ENCODE results near the gene ABCB8. TPM values are rescaled to one million over a fixed set of nuclear protein-coding genes. Genes with fewer than 3 reads are reported as not detected.

The ABCB8 gene
- total RNA-seq, 1 donor from 2014 or later, result 7.9 TPM

- TF ChIP-seq EZH2phosphoT487 (IDR thresholded peaks at IDR 0.05), result no peak
- TF ChIP-seq EZH2 (IDR thresholded peaks at IDR 0.05), result no peak
- TF ChIP-seq, protein P1, sequence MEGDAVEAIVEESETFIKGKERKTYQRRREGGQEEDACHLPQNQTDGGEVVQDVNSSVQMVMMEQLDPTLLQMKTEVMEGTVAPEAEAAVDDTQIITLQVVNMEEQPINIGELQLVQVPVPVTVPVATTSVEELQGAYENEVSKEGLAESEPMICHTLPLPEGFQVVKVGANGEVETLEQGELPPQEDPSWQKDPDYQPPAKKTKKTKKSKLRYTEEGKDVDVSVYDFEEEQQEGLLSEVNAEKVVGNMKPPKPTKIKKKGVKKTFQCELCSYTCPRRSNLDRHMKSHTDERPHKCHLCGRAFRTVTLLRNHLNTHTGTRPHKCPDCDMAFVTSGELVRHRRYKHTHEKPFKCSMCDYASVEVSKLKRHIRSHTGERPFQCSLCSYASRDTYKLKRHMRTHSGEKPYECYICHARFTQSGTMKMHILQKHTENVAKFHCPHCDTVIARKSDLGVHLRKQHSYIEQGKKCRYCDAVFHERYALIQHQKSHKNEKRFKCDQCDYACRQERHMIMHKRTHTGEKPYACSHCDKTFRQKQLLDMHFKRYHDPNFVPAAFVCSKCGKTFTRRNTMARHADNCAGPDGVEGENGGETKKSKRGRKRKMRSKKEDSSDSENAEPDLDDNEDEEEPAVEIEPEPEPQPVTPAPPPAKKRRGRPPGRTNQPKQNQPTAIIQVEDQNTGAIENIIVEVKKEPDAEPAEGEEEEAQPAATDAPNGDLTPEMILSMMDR (IDR thresholded peaks at IDR 0.05), result no peak
- H3K4me3 Mint-ChIP-seq, result peak overlapping the region; percentile 41
- peaks cover 9% of the 10 kb centered on the region for H3K9me3 Mint-ChIP-seq
- Histone ChIP-seq H2AFZ (replicated peaks) (no peak overlapping the region), H3K36me3 (no peaks in the 10 kb centered on the region), H3K4me3 (no peak overlapping the region), H4K20me1 (ENCODE audit: low read depth) (peaks cover under 1% of the 10 kb centered on the region), H3K4me1 (peaks cover 21% of the 10 kb centered on the region), H3K9ac (no peak overlapping the region), H3K9me3 (ENCODE audit: low read depth) (no peaks in the 10 kb centered on the region), H3K27me3 (peaks cover 8% of the 10 kb centered on the region), H3K27ac (no peak overlapping the region), H3F3A (ENCODE audit: low read depth) (peaks cover 13% of the 10 kb centered on the region), H3K79me2 (ENCODE audit: low read depth) (no peaks in the 10 kb centered on the region), H3K4me2 (no peak overlapping the region)
- peaks cover 31% of the 10 kb centered on the region for H3K4me1 Mint-ChIP-seq
- peaks cover 12% of the 10 kb centered on the region for H3K27me3 Mint-ChIP-seq (ENCODE audit: insufficient read depth, low read depth)
- DNase-seq (ENCODE audit: low spot score), result no peak
- H3K27ac Mint-ChIP-seq, result no peak overlapping the region
- H3K36me3 Mint-ChIP-seq, result no peaks in the 10 kb centered on the region
Observed at GRCh38 chr7:150989456-150989855, 38.8 kb upstream of the ABCB8 start.

DNA sequence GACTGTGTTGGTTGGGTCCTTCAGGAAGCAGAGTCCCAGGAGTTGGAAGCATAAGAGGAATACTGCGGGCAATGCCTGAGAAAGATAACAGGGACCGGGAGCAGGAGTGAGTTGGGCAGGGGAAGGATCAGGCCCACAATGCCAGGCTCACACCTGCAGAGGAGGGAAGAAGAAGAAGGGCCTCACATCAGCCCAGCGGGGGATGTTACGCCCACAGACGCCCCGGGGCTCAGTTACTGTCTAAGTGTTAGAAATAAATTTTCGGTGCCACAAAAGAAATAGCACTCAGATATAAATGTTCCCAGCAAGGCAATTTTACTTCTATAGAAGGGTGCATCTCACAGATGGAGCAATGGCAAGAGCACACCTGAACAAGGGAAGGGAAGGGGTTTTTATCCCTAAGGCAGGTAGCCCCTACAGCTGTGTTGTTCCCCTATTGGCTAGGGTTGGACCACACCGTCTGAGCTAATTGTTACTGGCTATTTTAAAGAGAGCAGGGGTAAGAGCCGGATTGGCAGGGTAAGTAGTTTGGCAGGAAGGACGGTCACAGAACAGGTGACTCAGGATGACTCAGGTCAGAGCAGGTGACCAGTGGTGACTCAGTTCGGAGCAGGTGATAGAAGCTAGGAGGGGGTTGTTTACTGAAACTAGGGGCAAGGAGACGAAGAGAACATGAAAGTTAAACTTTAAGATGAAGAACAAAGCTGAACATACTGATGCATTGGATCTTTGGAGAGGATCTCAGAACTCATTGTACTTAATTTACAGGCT is 37.6 kb upstream of the ABCB8 start, which contains the start of gene NOS3:
NOS3 (plus strand) TSS at position 602 of the 771 bp plus-strand sequence. CDS start 2,787 bp downstream, outside the sequence.
- Mint-ChIP-seq H3K36me3 (no peaks in the 10 kb centered on the region), H3K27ac (peak within 1 kb of the TSS; percentile 1)

GRCh38 chr7:150992051-150992640 is 36.1 kb upstream of the ABCB8 start:
- Histone ChIP-seq H3K4me1 (peaks cover 31% of the 10 kb centered on the region), H3K27ac (no peak overlapping the region), H3K9ac (no peak overlapping the region), H3K4me2 (no peak overlapping the region), H2AFZ (replicated peaks) (no peak overlapping the region), H3F3A (ENCODE audit: low read depth) (peaks cover 17% of the 10 kb centered on the region), H4K20me1 (ENCODE audit: low read depth) (no peaks in the 10 kb centered on the region), H3K27me3 (no peaks in the 10 kb centered on the region), H3K4me3 (no peak overlapping the region), H3K9me3 (ENCODE audit: low read depth) (no peaks in the 10 kb centered on the region), H3K36me3 (no peaks in the 10 kb centered on the region), H3K79me2 (ENCODE audit: low read depth) (no peaks in the 10 kb centered on the region)
- H3K36me3 Mint-ChIP-seq, result no peaks in the 10 kb centered on the region
- H3K27ac Mint-ChIP-seq, result no peak overlapping the region
- H3K4me1 Mint-ChIP-seq, result peaks cover 26% of the 10 kb centered on the region
- DNase-seq (ENCODE audit: low spot score), result no peak
- TF ChIP-seq EZH2 (IDR thresholded peaks at IDR 0.05), result no peak
- TF ChIP-seq, protein P1 (IDR thresholded peaks at IDR 0.05), result no peak
- TF ChIP-seq EZH2phosphoT487 (IDR thresholded peaks at IDR 0.05), result no peak
- no peak overlapping the region for H3K4me3 Mint-ChIP-seq
- H3K27me3 Mint-ChIP-seq (ENCODE audit: insufficient read depth, low read depth), result peaks cover 12% of the 10 kb centered on the region
- peaks cover 9% of the 10 kb centered on the region for H3K9me3 Mint-ChIP-seq

More for the DNA sequence above, 37.6 kb upstream of the ABCB8 start, which contains the start of gene NOS3:
- peaks cover 3% of the 10 kb centered on the region for H3K27me3 ChIP-seq
- no peak within 1 kb of the TSS for H2AFZ ChIP-seq (replicated peaks)
- no peak within 1 kb of the TSS for H3K4me2 ChIP-seq
- no peaks in the 10 kb centered on the region for H4K20me1 ChIP-seq (ENCODE audit: low read depth)
- H3K27ac ChIP-seq, result no peak within 1 kb of the TSS
- no peak for DNase-seq (ENCODE audit: low spot score)
- H3K36me3 ChIP-seq, result no peaks in the 10 kb centered on the region
- peak within 1 kb of the TSS; percentile 33 for H3K4me3 Mint-ChIP-seq
- H3K4me1 ChIP-seq, result peaks cover 23% of the 10 kb centered on the region
- no peaks in the 10 kb centered on the region for H3K79me2 ChIP-seq (ENCODE audit: low read depth)
- no peak within 1 kb of the TSS for H3K9ac ChIP-seq
- peaks cover 9% of the 10 kb centered on the region for H3K9me3 Mint-ChIP-seq
- H3K4me3 ChIP-seq, result no peak within 1 kb of the TSS
- TF ChIP-seq EZH2phosphoT487 (IDR thresholded peaks at IDR 0.05) (no peak), EZH2 (IDR thresholded peaks at IDR 0.05) (no peak)
- TF ChIP-seq, protein P1 (IDR thresholded peaks at IDR 0.05), result no peak
- peaks cover 12% of the 10 kb centered on the region for H3K27me3 Mint-ChIP-seq (ENCODE audit: insufficient read depth, low read depth)
- peaks cover 17% of the 10 kb centered on the region for H3F3A ChIP-seq (ENCODE audit: low read depth)
- no peaks in the 10 kb centered on the region for H3K9me3 ChIP-seq (ENCODE audit: low read depth)
- peaks cover 31% of the 10 kb centered on the region for H3K4me1 Mint-ChIP-seq

Data from neural progenitor cell (in vitro differentiated cells).